ENCODE results near the gene MICALL1. TPM values are rescaled to one million over a fixed set of nuclear protein-coding genes. Genes with fewer than 3 reads are reported as not detected.

Gene MICALL1
- total RNA-seq, 4 donors from 2014 or later = 125 to 157 (median 131) TPM

DNA sequence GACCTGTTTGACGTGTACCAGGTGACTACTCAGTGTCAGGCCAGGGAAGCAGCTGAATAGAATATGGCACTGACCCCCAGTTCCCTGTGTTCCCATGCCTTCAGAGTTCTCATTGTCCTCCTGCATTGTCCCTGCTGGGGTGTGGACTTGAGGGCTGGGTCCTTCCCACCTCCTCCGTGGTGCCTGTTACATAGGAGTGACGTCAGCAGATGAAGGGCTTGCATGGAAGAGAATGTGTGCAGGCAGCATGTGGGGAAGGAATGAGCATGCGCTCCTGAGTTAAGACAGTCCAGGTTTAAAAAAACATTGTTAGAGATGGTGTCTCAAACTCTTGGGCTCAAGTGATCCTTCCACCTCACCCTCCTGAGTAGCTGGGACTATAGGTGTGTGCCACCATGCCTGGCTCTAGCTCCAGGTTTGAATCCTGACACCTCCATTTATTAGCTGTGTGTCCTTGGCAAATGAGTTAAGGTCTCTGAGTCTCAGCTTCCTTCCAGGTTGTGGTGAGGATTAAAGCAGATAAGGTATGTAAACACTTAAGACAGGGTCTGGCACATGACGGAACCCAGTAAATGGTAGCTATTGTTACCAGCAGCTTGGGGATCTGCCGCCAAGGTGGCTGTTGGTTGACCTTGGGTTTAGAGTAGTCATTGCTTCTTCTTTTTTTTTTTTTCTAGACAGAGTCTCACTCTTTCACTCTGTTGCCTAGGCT, 85.8 kb downstream of the MICALL1 start:
- peaks cover 10% of the 10 kb centered on the region for H3K4me1 ChIP-seq
- H3K27ac ChIP-seq = no peak overlapping the region
- 71% methylated on average over 6 of the region's 6 CpGs for WGBS
- no peaks in the 10 kb centered on the region for H3K36me3 ChIP-seq
- no peak for DNase-seq (ENCODE audit: low spot score in 2 of 2)
- no peak overlapping the region for H3K4me3 ChIP-seq
- no peaks in the 10 kb centered on the region for H3K9me3 ChIP-seq
- no peaks in the 10 kb centered on the region for H3K27me3 ChIP-seq
- no peak for TF ChIP-seq POLR2A (IDR thresholded peaks at IDR 0.05)
- TF ChIP-seq, protein P1, sequence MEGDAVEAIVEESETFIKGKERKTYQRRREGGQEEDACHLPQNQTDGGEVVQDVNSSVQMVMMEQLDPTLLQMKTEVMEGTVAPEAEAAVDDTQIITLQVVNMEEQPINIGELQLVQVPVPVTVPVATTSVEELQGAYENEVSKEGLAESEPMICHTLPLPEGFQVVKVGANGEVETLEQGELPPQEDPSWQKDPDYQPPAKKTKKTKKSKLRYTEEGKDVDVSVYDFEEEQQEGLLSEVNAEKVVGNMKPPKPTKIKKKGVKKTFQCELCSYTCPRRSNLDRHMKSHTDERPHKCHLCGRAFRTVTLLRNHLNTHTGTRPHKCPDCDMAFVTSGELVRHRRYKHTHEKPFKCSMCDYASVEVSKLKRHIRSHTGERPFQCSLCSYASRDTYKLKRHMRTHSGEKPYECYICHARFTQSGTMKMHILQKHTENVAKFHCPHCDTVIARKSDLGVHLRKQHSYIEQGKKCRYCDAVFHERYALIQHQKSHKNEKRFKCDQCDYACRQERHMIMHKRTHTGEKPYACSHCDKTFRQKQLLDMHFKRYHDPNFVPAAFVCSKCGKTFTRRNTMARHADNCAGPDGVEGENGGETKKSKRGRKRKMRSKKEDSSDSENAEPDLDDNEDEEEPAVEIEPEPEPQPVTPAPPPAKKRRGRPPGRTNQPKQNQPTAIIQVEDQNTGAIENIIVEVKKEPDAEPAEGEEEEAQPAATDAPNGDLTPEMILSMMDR (IDR thresholded peaks at IDR 0.05) = no peak

Other genes starting within 250 kb of the MICALL1 start
- gene PDXP, start 247.6 kb upstream of the MICALL1 start, total RNA-seq = 1 to 10 TPM; 4.2 to 6.1 (median 4.9) TPM
- 100 to 1,000 TPM; 138 to 277 (median 207) TPM for gene LGALS1, start 230.7 kb upstream of the MICALL1 start, total RNA-seq
- 10 to 100 TPM; 29.2 to 49.8 (median 40.7) TPM for gene NOL12, start 220.0 kb upstream of the MICALL1 start, total RNA-seq
- gene TRIOBP, start 209.2 kb upstream of the MICALL1 start, total RNA-seq = 10 to 100 TPM; 58.6 to 71.6 (median 64.3) TPM
- gene GCAT, start 98.4 kb upstream of the MICALL1 start, total RNA-seq = 10 to 100 TPM; 11.3 to 34.5 (median 20.1) TPM
- gene GALR3, start 82.9 kb upstream of the MICALL1 start, total RNA-seq = not detected
- 10 to 100 TPM; 22.7 to 38.6 (median 32.7) TPM for gene ANKRD54, start 62.0 kb upstream of the MICALL1 start, total RNA-seq
- 100 to 1,000 TPM; 379 to 589 (median 576) TPM for gene EIF3L, start 56.9 kb upstream of the MICALL1 start, total RNA-seq
- gene C22orf23, start 47.3 kb downstream of the MICALL1 start, total RNA-seq = not detected
- gene POLR2F, start 47.4 kb downstream of the MICALL1 start, total RNA-seq = 10 to 100 TPM; 60.1 to 66.8 (median 64.1) TPM
- gene SOX10, start 78.3 kb downstream of the MICALL1 start, total RNA-seq = 10 to 100 TPM; 15.2 to 30.8 (median 20.5) TPM
- 10 to 100 TPM; 36.7 to 72.0 (median 61.5) TPM for gene PICK1, start 151.1 kb downstream of the MICALL1 start, total RNA-seq
- gene SLC16A8, start 177.9 kb downstream of the MICALL1 start, total RNA-seq = not detected
- 1 to 10 TPM in 3 of 4 donors, under 1 TPM in 1; 0.49 to 1.7 (median 1.6) TPM for gene BAIAP2L2, start 204.4 kb downstream of the MICALL1 start, total RNA-seq